ENCODE results near the gene ZNF211.

GRCh38 chr19:57641715-57642234, 8.8 kb downstream of the ZNF211 start:
- TF ChIP-seq CTCF (IDR thresholded peaks at IDR 0.05) (no peak), POLR2A (IDR thresholded peaks at IDR 0.05) (no peak)

All from thyroid gland (tissue), 4 donors.